Type B pancreatic cell (in vitro differentiated cells): ENCODE measurements around the gene RNF103. TPM values are rescaled to one million over a fixed set of nuclear protein-coding genes. Genes with fewer than 3 reads are reported as not detected.
"Not testable (repeated sequence)": the region's sequence is repeated elsewhere in the genome, so short reads cannot be mapped to it uniquely, and the experiment has no call there.

Source experiments
- DNase-seq: peaks from one replicate; pipeline ENCODE4 v3.0.0; 2021; ENCODE audit warnings: mixed read lengths; ENCODE audit not compliant: unreplicated experiment; ENCODE audit errors: extremely low spot score
- H3K27ac Mint-ChIP-seq: 2 replicates; pipeline ENCODE4 v1.8.0; 2021; ENCODE audit warnings: mild to moderate bottlenecking, mixed read lengths
- H3K27me3 Mint-ChIP-seq: 2 replicates; pipeline ENCODE4 v1.8.0; 2021; ENCODE audit warnings: mixed read lengths
- H3K36me3 Mint-ChIP-seq: 2 replicates; pipeline ENCODE4 v1.8.0; 2021; ENCODE audit warnings: mixed read lengths
- H3K4me1 Mint-ChIP-seq: one replicate; pipeline ENCODE4 v1.8.0; 2021; ENCODE audit warnings: mixed read lengths; ENCODE audit not compliant: unreplicated experiment
- H3K4me3 Mint-ChIP-seq: 2 replicates; pipeline ENCODE4 v1.8.0; 2021; ENCODE audit warnings: mild to moderate bottlenecking, mixed read lengths
- H3K9me3 Mint-ChIP-seq: 2 replicates; pipeline ENCODE4 v1.8.0; 2021; ENCODE audit warnings: mixed read lengths
- total RNA-seq: library from RNA; stranded (reverse); gene quantifications from 2 replicates; pipeline ENCODE4 v1.2.1, GENCODE V29; 2021; ENCODE audit warnings: low replicate concordance
- TF ChIP-seq, protein P1 (sequence below): fragments of 200-600 bp; sonication (generic); conservative IDR thresholded peaks from 2 replicates; pipeline ENCODE4 v1.5.0; 2021; ENCODE audit warnings: antibody characterized with exemption, mild to moderate bottlenecking

RNF103 gene
- total RNA-seq, 1 donor from 2014 or later, result 21.2 TPM

DNA sequence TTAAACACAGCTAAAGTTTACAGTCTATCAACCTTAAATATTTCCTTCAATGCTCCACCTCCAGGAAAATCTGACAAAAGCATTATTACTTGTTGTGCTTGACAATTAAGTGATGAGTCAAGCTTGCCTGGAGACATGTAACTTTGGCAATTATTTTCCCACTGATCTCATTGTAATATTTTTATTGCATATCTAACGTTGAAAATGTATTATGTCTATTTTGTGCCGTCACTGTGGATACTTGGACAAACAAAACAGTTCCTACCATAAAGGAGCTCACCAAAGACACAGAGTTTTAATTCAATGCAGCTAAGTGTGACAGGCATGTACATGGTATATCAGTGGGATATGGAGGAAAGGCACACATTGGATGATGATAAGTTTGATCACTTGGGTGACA lies 24.7 kb downstream of the RNF103 start:
- H3K27ac Mint-ChIP-seq, result no peak overlapping the region
- H3K4me1 Mint-ChIP-seq, result no peaks in the 10 kb centered on the region
- H3K36me3 Mint-ChIP-seq, result peaks cover 13% of the 10 kb centered on the region
- peaks cover 5% of the 10 kb centered on the region for H3K9me3 Mint-ChIP-seq
- no peak for DNase-seq
- H3K4me3 Mint-ChIP-seq, result no peak overlapping the region
- H3K27me3 Mint-ChIP-seq, result no peaks in the 10 kb centered on the region
- TF ChIP-seq, protein P1, sequence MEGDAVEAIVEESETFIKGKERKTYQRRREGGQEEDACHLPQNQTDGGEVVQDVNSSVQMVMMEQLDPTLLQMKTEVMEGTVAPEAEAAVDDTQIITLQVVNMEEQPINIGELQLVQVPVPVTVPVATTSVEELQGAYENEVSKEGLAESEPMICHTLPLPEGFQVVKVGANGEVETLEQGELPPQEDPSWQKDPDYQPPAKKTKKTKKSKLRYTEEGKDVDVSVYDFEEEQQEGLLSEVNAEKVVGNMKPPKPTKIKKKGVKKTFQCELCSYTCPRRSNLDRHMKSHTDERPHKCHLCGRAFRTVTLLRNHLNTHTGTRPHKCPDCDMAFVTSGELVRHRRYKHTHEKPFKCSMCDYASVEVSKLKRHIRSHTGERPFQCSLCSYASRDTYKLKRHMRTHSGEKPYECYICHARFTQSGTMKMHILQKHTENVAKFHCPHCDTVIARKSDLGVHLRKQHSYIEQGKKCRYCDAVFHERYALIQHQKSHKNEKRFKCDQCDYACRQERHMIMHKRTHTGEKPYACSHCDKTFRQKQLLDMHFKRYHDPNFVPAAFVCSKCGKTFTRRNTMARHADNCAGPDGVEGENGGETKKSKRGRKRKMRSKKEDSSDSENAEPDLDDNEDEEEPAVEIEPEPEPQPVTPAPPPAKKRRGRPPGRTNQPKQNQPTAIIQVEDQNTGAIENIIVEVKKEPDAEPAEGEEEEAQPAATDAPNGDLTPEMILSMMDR, result no peak

DNA sequence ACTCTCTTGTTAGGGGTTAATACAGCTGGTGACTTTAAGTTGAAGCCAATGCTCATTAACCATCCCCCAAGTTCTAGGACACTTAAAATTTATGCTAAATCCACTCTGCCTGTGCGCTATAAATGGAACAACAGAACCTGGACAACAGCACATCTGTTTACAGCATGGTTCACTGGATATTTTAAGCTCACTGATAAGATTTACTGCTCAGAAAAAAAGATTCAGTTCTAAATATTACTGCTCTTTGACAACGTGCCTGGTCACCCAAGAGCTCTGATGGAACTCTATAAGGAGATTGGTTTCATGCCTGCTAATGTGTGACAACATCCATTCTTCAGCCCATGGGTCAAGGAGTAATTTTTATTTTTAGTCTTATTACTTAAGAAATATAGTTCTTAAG lies 27.5 kb downstream of the RNF103 start:
- TF ChIP-seq, protein P1, result no peak
- Mint-ChIP-seq H3K4me1 (no peaks in the 10 kb centered on the region), H3K4me3 (no peak overlapping the region), H3K36me3 (no peaks in the 10 kb centered on the region), H3K27ac (no peak overlapping the region), H3K9me3 (peaks cover 5% of the 10 kb centered on the region), H3K27me3 (peaks cover 2% of the 10 kb centered on the region)
- DNase-seq, result no peak

DNA sequence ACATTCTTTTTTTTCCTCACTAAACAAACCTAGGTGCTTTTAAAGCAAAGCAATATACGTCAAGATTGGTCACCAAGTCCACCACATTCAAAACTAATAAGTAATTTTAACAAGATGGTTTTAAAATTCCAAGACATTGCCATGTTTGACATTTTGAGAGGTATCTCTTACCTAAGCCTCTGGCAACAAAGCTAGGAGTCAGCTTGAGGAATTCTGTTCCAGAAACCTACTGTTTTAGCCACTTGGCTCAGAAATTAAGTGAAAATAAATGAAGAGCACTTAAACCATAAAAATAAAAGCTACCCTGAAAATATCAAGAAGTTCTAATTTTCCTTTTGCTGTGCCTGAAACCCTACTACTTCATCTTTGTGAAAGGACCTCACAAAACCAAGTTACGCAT lies 30.4 kb downstream of the RNF103 start:
- Mint-ChIP-seq H3K36me3 (no peaks in the 10 kb centered on the region), H3K4me1 (no peaks in the 10 kb centered on the region), H3K4me3 (no peak overlapping the region), H3K27me3 (peaks cover 2% of the 10 kb centered on the region), H3K27ac (no peak overlapping the region), H3K9me3 (peaks cover 5% of the 10 kb centered on the region)
- DNase-seq, result no peak
- TF ChIP-seq, protein P1, result no peak

DNA sequence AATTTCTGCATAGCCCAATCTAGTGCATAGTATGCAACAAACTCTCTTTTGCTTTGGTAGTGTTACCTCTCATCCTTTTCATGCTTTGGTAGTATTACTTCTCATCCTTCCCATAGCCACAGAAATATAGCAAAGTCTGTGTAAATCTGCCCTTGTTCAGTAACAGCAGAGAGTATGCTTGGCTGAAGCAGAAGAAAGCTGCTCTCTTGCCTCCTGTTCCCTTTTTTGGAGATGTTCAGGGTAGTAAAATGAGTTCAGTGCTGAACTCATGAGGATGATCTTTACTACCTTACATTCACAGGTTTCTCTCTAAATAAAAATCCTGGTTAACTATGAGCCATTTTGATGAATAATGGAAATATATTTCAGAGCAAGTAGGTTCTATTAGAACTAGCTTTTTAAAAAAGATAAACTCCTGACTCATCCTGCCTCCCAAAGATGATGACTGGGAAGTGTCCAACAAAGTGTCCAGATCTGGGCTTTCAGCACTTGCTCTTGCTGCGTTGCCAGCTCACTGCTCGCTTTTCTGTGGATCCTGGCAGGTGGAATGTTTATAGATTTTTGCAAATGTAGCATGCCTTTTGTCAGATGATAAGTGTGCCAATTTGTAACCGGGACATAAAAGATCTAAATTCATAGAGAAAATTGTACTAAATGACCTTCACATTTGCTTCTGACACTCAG lies 31.0 kb downstream of the RNF103 start:
- TF ChIP-seq, protein P1, result no peak
- Mint-ChIP-seq H3K36me3 (no peaks in the 10 kb centered on the region), H3K4me1 (no peaks in the 10 kb centered on the region), H3K27ac (no peak overlapping the region), H3K4me3 (no peak overlapping the region), H3K9me3 (peaks cover 5% of the 10 kb centered on the region), H3K27me3 (peaks cover 2% of the 10 kb centered on the region)
- no peak for DNase-seq

DNA sequence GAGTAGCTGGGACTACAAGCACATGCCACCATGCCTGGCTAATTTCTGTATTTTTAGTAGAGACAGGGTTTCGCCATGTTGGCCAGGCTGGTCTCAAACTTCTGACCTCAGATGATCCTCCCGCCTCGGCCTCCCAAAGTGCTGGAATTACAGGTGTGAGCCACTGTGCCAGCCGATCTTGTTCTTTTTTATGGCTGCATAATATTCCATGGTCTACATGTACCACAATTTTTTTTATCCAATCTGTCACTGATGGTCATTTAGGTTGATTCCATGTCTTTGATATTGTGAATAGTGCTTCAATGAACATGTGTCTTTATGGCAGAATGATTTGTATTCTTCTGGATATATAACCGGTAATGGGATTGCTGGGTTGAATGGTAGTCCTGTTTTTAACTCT lies 34.0 kb downstream of the RNF103 start:
- not testable (repeated sequence) for H3K4me3 Mint-ChIP-seq, H3K36me3 Mint-ChIP-seq, H3K9me3 Mint-ChIP-seq, DNase-seq, H3K4me1 Mint-ChIP-seq, H3K27ac Mint-ChIP-seq
- H3K27me3 Mint-ChIP-seq, result peaks cover 15% of the 10 kb centered on the region

DNA sequence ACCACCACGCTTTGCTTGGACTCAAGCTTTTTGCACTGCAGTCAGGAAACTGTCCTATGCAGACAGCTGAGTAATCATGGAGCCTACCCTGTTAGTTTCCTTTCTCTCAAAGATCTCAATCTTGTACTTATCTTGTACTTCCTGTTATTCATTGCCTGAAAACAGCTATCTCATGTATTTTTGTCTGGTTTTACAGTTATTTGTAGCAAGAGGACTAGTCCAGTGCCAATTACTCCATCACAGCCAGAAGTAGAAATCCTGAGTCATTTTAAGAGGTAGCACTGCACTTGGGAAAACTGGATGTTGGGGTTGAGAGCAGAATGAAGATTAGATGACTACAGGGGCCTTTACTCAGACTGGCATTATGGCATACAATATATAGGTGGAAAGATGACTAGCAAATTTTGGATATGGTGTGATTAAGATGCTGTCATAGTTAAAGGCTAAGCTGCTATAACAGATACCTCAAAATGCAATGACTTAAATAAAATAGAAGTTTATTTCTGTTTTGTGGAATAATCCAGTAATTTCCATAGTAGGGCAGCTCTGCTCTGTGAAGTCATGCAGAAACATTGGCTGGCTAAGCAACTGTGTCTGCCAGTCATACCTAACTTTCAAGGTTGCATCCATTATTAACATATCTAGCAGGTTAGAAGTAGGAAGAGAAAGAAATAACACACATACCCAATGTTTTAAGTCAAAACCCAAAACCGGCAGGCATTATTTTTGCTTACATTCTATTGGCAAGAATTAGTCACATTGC lies 39.3 kb downstream of the RNF103 start:
- no peaks in the 10 kb centered on the region for H3K36me3 Mint-ChIP-seq
- no peaks in the 10 kb centered on the region for H3K9me3 Mint-ChIP-seq
- H3K27ac Mint-ChIP-seq, result no peak overlapping the region
- H3K4me3 Mint-ChIP-seq, result no peak overlapping the region
- TF ChIP-seq, protein P1, result no peak
- H3K27me3 Mint-ChIP-seq, result peaks cover 25% of the 10 kb centered on the region
- DNase-seq, result no peak
- H3K4me1 Mint-ChIP-seq, result no peaks in the 10 kb centered on the region
